T follicular helper cell (primary cell): ENCODE data around the gene SERPINA3.

Experiments
- DNase-seq: peaks from one replicate; pipeline ENCODE4 v3.0.0-alpha.2; 2020; ENCODE audit warnings: low read depth

The SERPINA3 gene

DNA sequence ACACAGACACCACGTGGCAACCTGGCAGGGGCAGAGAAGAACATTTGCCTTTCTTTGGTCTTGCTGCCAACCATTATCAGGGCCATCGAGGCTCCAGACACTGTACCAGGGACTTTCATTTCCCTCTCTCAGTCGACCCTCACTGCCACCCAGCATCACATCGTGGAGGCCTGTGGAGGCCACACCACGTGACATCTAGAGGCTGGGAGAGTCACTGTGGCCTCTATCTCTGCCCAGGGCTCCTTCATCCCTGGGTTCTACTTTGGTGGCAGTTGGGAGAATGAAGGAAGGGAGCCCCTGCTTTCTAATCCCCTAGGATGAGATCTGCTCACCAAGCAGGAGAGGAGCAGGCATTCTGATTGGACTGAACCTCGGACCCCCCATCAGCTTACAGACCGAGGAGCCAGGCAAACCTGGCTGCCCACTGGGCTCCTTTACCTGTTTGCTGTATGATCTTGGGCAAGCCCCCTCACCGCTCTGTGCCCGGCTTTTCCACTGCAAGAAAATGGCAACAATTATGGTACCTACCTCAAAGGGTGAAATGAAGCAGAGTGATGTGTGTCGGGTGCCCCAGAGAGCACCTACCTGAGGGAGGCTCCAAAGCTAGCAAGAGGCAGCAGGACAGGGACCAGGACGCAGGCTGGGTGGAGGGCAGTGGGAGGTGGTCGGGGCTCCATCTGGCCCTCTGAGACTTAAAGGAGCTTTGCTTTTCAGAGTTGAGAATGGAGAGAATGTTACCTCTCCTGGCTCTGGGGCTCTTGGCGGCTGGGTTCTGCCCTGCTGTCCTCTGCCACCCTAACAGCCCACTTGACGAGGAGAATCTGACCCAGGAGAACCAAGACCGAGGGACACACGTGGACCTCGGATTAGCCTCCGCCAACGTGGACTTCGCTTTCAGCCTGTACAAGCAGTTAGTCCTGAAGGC is 1.8 kb downstream of the SERPINA3 start:
- no peak for DNase-seq

DNA sequence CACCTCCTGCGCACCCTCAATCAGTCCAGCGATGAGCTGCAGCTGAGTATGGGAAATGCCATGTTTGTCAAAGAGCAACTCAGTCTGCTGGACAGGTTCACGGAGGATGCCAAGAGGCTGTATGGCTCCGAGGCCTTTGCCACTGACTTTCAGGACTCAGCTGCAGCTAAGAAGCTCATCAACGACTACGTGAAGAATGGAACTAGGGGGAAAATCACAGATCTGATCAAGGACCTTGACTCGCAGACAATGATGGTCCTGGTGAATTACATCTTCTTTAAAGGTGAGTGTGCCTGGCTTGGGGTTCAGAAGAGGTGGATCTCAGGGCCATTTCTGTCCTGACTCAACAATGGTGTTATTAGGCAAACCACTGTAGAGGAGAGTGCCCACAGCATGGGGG is 2.6 kb downstream of the SERPINA3 start:
- no peak for DNase-seq

DNA sequence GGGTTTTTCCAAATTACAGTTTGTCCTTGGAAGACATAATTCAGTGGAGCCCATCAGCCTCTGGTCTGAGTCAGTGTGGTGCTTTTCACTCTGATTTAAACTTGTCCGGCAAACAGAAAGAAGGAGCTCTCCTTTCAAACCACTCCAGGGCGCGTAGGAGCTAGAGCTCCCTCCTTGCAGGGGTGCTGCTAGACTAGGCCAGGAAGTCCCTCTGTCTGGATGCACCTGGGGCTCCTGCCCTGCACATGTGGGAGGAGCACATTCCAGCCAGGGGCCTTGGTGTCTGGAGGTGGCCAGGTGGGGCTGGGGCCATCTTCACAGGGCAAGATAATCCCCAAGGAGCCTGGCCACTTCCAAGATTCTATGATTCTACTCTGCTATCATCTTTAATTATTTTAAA is 3.1 kb downstream of the SERPINA3 start:
- no peak for DNase-seq

DNA sequence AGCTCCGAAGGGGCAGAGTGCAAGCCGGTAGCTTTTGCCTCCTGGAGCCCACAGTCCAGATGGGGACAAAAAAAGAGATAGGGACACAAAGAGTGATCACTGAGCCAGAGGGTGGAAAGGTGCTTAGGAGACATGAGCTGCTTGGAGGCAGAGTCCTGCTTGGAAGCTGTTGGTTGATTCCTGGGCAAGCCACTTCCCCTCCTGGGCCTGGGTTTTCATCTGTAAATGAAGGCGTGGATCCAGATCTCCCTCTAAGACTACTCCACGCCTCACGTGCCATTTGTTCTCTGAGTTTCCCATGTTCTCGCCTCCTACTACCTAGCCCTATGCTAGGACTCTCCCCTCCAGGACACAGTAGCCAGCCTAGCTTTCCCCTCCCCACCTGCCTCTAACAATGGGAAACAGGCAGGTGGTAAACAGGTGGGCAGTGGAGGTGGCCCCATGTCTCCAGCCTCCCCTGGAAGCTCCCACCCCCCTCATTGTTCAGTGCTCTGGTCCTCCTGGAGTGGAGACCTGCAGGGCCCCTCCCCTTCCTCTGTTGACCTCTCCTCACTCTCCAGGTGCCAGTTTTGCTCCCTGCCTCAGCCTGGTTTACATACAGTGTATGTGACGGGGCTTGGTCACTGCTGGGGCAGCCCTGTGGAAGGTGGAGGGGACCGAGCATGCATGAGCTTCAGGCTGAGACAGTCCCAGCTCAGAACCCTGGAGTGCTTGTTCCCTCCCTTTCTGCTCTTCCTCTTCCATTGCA is 3.8 kb downstream of the SERPINA3 start:
- DNase-seq, result no peak

DNA sequence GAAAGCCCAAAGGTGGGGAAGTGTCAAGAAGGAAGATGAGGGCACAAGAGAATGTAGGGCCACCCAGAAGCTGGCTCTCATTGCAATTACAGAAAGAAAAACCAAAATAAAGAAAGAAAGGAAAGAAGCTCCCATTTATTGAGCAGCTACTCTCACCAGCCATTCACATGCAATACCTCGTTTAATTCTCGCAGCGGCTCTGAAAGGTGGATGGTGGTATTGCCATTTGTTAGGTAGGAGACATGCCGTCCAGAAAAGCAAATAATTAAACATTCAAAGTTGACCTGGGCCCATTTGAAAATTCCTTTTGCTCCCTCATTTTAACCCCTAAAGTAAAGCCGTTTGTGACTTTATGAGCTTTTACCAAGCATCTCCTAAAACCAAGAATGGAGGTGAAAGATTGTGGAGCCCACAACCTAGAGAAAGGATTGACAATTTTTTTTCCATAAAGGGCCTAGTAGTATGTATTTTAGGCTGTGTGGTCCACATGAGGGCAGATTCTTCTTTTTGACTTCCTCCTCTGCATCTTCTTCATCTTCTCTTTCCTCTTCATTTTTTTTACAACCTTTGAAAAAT is 5.3 kb downstream of the SERPINA3 start:
- no peak for DNase-seq

DNA sequence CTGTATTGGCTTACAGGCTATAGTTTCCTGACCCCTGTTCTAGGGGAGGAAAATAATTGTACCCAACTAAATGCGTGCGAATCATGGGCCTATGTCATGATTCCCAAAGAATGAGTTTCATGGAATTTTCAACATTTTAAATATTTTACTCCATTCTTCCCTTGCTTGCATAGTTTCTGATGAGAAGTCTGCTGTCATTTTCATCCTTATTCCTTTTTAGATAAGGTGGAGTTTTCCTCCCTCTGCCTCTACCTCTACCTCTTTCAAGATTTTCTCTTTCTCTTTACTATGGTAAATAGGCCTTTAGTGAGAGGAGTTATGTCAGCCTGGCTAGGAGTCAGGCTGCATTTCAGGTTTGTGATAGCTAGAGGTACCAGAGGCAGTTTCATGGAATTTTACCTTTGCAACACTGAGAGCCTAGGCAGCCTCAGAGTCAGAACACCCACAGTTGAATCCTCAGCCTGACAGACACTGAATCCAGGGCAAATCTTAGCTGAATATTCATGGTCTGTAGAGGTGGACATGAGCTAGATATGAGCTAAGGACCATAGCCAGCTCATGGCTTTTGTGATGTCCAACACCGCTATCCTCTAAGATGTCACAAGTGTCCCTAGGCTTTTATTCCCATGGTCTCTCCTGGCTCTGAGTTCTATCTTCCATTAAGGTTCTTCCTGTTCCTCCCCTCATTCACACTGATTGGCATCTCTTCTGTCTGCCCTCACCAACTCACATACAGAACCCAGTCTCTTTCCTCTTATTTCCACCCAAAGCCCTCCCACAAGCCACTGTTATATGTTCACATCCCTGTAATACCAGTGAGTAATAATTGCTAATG is 6.0 kb downstream of the SERPINA3 start:
- DNase-seq, result no peak

DNA sequence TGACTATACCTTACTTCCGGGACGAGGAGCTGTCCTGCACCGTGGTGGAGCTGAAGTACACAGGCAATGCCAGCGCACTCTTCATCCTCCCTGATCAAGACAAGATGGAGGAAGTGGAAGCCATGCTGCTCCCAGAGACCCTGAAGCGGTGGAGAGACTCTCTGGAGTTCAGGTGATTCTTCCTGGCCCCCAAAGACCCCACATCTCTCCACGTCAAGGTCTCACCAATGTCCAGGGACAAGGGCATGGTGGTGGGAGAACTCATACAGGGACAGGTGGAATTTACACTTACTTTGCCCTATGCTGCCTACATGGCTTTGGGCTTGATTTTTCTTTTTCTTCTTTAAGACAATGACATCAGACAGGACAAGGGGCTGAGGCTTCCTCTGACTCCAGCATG is 7.1 kb downstream of the SERPINA3 start:
- no peak for DNase-seq

DNA sequence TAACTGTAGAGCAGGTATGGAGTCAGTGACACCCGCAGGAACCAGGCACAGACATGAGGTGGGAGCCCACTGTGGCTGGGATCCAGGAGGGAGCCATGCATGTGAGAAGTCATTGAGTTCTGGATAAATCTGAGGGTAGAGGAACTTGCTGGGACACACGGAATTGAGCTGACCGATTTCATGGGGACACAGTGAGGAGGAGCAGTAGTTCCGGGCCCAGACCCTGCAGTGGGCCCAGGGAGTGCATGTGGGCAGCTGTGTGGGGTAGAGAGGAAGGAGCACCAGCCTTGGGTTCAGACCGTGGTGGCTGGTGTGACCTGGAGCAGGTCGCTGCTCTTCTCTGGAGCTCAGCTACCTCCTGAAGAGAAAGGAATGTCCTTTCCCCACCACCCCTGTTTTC is 8.4 kb downstream of the SERPINA3 start:
- DNase-seq, result no peak

DNA sequence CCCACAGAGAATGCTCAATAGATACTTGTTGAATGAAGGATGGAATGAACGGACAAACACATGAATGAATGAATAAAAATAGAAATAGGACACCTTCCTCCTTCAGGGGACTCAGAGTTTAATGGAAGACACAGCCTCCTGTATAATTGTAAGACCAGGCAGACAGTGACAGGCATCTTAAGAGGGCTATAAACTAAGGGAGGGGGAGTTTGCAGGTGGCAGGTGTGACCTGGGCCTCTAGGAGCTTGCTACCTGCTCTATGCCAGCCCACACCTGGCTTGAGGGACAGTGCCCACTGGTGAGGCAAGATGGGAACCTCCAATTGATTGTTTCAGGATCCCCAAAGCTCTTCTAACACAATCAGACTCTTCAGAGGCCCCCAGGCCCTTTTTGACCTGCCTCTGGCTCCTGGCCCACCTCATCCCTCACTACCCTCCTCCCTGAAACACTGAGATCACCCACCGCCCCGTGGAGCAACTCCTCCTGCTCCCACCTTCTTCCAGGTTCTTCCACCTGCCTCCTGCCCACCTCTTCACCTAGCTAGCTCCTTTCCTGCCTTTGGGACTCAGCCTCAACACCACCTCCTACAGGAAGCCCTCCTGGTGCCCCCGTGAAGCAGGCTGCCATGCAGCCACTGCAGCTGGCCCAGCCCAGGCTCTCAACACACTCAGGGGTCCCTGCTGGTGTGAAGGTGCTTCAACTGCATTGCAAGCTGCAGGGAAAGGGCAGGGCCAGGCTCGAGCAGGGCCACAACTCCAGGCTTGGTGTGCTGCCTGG is 9.4 kb downstream of the SERPINA3 start:
- DNase-seq, result no peak

DNA sequence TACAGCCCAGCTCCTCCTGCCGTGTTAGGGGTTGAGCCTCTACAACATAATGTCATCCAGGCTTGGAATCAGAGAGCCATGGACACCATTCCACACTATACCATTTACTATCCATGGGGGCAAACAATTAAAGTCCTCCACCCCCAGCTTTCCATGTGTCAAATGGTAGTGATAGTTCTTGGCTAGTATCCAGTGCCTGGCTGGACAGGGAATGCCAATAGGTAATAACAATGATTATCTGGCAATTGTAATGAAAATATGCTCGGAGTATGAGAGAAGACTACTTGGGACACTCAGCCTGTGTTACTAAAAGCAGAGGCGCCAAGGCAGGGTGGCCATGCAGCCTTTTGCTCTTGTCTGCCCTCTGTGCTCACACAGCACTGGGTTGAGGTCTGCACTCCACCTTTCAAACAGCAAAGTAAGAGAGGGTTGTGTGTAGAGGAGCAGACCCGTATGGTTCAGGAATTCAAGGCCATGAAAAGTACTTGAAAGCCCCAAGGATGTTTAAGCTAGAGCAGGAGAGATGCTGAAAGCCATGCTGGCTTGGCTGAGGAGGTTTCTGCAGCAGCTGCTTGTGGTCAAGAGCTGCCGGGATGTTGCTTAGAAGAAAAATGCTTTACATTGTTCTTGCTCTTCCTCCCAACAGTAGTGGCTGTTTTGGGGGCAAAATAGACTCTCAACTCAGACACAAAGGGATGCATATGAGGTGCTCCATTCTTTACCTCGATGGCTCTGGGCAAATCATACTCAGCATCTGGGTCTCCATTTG is 10.6 kb downstream of the SERPINA3 start:
- no peak for DNase-seq

DNA sequence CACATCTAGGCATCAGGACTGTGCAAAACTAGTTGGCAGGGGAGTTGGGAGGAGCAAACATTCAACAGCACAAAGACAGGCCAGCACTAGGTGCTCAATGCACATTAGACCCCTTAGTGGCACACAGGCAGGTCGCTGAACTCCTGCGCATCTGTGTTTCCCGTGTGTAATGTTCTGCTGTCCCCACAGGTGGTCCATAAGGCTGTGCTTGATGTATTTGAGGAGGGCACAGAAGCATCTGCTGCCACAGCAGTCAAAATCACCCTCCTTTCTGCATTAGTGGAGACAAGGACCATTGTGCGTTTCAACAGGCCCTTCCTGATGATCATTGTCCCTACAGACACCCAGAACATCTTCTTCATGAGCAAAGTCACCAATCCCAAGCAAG is 11.2 kb downstream of the SERPINA3 start:
- DNase-seq, result no peak

DNA sequence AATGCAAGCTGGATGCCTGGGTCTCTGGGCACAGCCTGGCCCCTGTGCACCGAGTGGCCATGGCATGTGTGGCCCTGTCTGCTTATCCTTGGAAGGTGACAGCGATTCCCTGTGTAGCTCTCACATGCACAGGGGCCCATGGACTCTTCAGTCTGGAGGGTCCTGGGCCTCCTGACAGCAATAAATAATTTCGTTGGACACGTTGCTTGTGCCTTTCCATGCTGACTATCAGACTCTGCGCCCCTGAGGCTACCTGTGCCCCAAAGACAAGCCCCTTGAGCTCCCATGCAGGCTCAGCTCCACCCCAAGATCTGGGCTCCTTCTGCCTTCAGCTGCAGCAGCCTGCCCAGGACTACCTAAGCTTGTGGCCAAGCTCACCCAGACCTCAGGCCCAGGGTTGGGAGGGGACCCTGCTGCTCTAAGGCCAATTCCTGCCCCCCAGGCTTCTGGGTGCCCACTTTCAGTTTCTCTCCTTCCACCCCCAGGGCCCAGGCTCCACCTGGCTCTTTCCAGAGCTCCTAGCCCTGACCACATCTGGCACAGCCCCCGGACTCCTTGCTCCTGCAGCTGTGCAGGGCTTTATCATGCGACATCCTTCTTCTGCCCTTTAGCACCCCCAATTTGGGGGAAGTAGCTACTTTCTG is 11.8 kb downstream of the SERPINA3 start:
- DNase-seq, result no peak

DNA sequence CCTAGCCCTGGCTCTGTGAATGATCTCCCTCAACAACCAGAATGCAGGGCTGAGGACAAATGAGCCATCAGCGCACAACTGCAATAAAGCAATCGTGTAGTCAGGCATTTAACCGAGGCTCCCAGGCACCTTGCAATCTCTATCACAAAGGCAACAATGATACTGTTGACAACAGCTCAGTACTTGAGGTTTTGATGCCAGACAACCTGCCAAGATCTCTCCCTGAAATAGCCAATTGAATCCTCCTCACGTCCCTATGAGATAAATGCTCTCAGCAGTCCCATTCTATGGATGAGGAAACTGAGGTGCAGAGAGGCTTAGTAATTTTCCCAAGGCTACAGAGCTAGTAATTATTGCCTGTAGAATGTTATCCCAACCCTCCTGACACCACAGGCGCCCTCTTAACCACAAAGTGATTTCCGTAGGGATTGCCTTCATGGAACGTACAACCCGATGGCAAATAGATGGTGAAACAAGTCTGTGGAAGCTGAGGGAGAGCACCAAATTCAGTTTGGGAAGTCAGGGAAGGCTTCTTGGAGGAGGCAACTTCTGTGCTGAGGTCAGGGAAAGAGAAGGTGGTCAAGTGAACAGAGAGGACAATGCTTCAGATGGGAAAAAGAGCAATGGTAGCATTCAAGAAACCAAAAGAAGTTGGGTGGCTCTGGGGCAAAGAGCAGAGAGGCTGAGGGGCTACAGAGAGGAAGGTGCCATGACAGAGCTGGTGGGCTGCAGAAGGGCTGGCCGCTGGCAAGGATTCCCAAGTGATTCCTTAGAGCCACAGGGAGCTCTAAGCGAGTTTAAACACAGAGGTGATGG is 12.6 kb downstream of the SERPINA3 start:
- DNase-seq, result no peak

DNA sequence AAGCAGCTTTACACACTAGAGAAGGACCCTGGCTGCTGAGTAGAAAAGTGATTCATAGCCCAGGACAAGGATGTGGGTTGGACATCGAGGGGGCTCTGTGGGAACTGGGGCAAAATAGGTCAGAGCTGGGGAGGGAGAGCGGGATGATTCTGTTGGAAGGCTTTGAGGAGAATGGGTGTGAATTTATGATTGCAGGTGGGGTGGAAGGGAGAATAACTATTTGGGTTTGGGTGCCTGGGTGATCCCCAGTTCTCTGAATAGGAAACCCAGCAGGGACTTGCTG is 13.1 kb downstream of the SERPINA3 start:
- no peak for DNase-seq

DNA sequence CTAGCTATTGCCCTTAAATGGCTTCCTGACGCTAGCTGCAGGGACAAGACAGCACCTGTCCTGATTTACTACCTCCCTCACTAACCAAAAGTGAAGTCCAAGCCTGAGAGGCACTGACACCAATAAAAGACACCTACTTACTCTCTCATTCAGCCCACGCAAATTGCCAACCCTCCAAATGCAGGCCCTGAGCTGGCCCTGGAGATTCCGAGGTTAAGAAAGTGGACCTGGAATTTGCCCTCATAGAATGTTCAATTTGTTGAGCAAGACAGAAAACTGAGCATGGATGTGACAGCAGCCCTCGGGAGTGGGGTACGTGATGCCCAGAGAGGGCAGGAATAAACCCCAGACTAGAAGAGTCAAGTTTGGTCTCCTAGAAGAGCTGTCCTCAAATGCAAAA is 16.4 kb downstream of the SERPINA3 start:
- no peak for DNase-seq

DNA sequence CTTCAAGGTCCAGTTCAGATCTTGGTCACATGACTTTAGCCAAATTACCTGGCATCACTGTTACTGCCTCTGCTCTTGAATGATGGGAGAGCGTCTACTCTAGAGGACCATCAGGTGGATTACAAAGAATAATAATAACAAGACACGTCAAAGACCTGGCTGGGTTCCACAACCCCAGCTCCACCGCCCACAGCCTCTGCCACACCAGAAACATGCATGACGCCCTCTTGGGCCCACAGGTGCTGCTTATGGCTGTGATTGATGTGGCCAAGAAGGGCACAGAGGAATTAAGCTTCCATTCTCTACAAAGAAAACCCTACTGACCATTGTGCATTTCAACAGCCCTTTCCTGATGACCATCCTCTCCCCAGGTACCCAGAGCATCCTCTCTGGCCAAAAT is 18.2 kb downstream of the SERPINA3 start:
- DNase-seq, result no peak

DNA sequence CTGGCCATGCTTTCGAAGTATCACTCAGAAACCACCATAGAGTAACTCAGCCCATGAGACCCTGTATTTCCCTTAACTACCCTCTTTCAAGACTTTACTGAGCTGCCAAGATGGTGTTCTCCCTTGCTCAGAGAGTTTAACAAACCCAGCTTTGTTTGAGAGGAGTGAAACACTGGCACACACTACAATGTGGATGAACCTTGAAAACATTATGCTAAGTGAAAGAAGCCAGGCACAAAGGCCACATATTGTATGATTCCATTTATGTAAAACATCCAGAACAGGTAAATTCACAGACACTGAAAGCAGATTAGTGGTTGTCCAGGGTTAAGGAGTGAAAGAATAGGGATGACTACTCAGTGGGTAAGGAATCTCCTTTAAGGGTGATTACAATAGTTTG is 18.9 kb downstream of the SERPINA3 start:
- no peak for DNase-seq

DNA sequence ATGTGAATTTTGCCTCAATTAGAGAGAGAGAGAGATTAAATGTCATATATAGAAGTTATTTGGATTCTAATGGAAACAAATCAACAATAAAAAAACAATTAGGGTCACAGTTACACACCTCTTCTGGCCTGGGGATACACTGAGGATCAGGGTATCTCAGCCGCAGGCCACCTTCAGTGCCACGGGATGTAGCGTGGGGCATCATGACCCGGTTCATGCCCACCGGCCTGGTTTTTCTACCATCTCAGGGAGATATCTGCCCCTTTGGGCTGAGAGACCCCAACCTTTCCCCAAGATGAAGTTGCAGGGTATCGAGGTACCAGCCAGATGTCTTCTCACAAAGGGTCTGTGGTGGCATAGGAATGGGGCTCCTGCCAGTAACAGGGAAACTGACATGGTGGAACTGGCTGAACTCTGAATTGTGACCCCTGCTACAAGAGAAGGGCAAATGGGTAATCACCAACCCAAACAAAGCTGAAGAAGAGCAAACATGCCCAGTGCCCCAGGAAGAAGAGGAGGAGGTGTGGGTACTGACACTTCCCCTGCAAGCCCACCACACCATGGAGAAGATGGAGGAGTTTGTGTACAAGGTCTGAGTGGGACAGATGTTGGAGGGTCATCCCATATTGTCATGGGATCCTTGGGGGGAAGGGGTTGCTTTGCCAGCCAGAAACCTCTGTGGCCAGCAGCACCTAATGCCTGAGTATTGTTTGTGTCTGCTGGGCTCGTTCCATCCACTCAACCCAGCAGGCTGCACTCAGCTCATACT is 19.5 kb downstream of the SERPINA3 start:
- DNase-seq, result no peak

DNA sequence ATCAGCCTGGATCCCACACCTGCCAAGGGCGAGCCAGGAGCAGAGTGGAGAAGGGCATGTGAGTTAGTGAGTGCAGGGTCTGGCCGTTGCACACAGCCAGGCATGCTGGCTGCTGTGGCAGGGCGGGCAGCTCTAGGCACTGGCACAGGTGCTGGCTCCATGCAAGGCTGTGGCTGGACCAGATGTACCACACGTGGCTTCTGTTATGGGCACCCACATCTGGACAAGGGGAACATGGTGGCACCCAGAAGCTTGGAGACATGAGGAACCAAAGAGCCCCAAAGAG is 20.1 kb downstream of the SERPINA3 start:
- DNase-seq, result no peak
